ENCODE measurements around the gene UNC45A. TPM values are rescaled to one million over a fixed set of nuclear protein-coding genes. Genes with fewer than 3 reads are reported as not detected.

UNC45A gene
- total and polyA plus RNA-seq, 2 of the 8 experiments (the other 6 are each of a cell fraction or from before 2014, with no cell fraction given): 74.1 to 84.2 TPM

GRCh38 chr15:90955624-90956273, 20.7 kb downstream of the UNC45A start (continued):
- TF ChIP-seq RAD21 (IDR thresholded peaks at IDR 0.05 in 1 of 2, conservative IDR thresholded peaks at IDR 0.05 in 1 of 2; ENCODE audit: low read depth in 2 of 2, low read length in 2 of 2) (no peak), TAF7 (optimal IDR thresholded peaks at IDR 0.05; ENCODE audit: borderline replicate concordance, low read depth, low read length) (no peak), POU5F1 (IDR thresholded peaks at IDR 0.05; ENCODE audit: low read depth, low read length) (no peak), EP300 (IDR thresholded peaks at IDR 0.05; ENCODE audit: borderline replicate concordance in 1 of 2, low read depth in 2 of 2, low read length in 2 of 2) (no peak)
